Ascending aorta (tissue), 2 donors: ENCODE results near the gene RNF32. TPM values are rescaled to one million over a fixed set of nuclear protein-coding genes. Genes with fewer than 3 reads are reported as not detected.

ENCODE experiments used
- DNase-seq, 2 donors: peaks; one replicate each; pipeline ENCODE4 v3.0.0-alpha.2; 2019; ENCODE audit warnings: low spot score in 2 of 2
- H3K27ac ChIP-seq, 2 donors: fragments of 200-600 bp; sonication (generic); one replicate each; pipeline ENCODE4 v1.5.1; 2016 to 2017; ENCODE audit warnings: mild to moderate bottlenecking in 1 of 2
- H3K27me3 ChIP-seq: fragments of 200-600 bp; sonication (generic); one replicate; pipeline ENCODE4 v1.5.1; 2017
- H3K36me3 ChIP-seq, 2 donors: fragments of 200-600 bp; sonication (generic); one replicate each; pipeline ENCODE4 v1.5.1; 2016
- H3K4me1 ChIP-seq, 2 donors: fragments of 200-600 bp; sonication (generic); one replicate each; pipeline ENCODE4 v1.5.1; 2016 to 2017; ENCODE audit warnings: mild to moderate bottlenecking in 1 of 2
- H3K4me3 ChIP-seq, 2 donors: fragments of 200-600 bp; sonication (generic); one replicate each; pipeline ENCODE4 v1.5.1; 2016 to 2017; ENCODE audit warnings: mild to moderate bottlenecking in 1 of 2
- H3K9me3 ChIP-seq, 2 donors: fragments of 200-600 bp; sonication (generic); one replicate each; pipeline ENCODE4 v1.5.1; 2016
- CTCF ChIP-seq, 3 experiments: fragments of 200-600 bp in 2 of 3; fragments of 450-650 bp in 1 of 3; sonication (generic) in 2 of 3; IDR thresholded peaks; one replicate each; pipeline ENCODE4 v1.5.1; 2016 to 2019; ENCODE audit warnings: antibody characterized with exemption in 3 of 3, mild to moderate bottlenecking in 1 of 3, moderate library complexity in 1 of 3
- intact Hi-C: fragments of 100-400 bp; cut with DNase I; formaldehyde crosslinking; loops from one replicate; pipeline ENCODE4 v1.15.1; 2023
- total RNA-seq: library from RNA; depleted of rRNA; stranded (reverse); fragments of >200 nt; gene quantifications from one replicate; pipeline ENCODE4 v1.1.0, GENCODE V29; 2016

RNF32 gene
- total RNA-seq, 1 donor from 2014 or later: 0.32 TPM

DNA sequence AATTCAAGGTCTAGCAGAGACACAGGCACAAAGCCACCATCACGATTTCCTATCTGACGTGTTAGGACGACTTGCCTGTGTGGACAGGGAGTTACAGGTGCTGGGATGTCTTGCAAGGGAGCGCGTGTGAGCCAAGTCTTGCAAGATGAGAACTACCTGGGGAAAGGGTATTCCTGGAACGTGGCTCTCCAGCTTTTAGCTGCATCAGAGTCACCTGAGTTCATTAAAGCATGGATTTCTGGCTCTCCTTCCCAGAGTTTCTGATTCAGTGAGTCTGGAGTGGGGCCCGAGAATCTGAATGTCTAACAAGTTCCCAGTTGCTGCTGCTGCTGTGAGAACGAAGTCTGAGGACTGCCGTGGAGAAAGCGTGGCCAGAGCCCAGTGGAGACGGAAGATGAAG, 30.0 kb upstream of the RNF32 start:
- no peak for TF ChIP-seq CTCF (IDR thresholded peaks at IDR 0.05)
- no peaks in the 10 kb centered on the region for H3K9me3 ChIP-seq
- H3K27ac ChIP-seq: no peak overlapping the region
- intact Hi-C loops: no loop called here
- no peaks in the 10 kb centered on the region for H3K27me3 ChIP-seq
- DNase-seq: no peak
- H3K36me3 ChIP-seq: no peaks in the 10 kb centered on the region
- no peaks in the 10 kb centered on the region for H3K4me1 ChIP-seq
- no peak overlapping the region for H3K4me3 ChIP-seq

- Histone ChIP-seq H3K9me3 (no peaks in the 10 kb centered on the region), H3K4me3 (no peak overlapping the region), H3K36me3 (no peaks in the 10 kb centered on the region), H3K27me3 (no peaks in the 10 kb centered on the region), H3K27ac (no peak overlapping the region), H3K4me1 (no peaks in the 10 kb centered on the region)
- DNase-seq: no peak
- intact Hi-C loops: no loop called here
- no peak for TF ChIP-seq CTCF (IDR thresholded peaks at IDR 0.05)
Measured at GRCh38 chr7:156611014-156612010, 29.3 kb upstream of the RNF32 start.

DNA sequence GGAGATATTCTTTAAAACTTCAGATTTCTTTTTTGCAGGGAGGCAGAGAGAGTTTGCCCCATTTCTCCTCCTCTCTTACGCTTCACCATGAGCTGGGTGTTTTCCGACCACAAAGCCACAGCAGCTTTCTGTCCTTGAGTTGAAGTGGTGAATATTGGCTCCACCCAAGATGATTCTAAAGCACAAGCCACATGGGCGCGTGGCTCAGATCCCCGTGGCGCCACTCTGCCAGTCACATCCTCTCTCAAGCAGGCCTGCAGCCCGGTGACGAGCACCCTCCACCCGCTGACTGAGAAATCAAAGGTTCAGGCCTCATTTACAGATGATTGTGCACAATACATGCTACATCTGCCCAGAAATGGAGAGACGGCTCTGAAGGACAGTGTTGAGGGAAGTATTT, 27.6 kb upstream of the RNF32 start:
- no peak for DNase-seq
- no peak for TF ChIP-seq CTCF (IDR thresholded peaks at IDR 0.05)
- Histone ChIP-seq H3K4me1 (no peaks in the 10 kb centered on the region), H3K9me3 (no peaks in the 10 kb centered on the region), H3K4me3 (no peak overlapping the region), H3K27me3 (no peaks in the 10 kb centered on the region), H3K36me3 (no peaks in the 10 kb centered on the region), H3K27ac (no peak overlapping the region)
- intact Hi-C loops: no loop called here

DNA sequence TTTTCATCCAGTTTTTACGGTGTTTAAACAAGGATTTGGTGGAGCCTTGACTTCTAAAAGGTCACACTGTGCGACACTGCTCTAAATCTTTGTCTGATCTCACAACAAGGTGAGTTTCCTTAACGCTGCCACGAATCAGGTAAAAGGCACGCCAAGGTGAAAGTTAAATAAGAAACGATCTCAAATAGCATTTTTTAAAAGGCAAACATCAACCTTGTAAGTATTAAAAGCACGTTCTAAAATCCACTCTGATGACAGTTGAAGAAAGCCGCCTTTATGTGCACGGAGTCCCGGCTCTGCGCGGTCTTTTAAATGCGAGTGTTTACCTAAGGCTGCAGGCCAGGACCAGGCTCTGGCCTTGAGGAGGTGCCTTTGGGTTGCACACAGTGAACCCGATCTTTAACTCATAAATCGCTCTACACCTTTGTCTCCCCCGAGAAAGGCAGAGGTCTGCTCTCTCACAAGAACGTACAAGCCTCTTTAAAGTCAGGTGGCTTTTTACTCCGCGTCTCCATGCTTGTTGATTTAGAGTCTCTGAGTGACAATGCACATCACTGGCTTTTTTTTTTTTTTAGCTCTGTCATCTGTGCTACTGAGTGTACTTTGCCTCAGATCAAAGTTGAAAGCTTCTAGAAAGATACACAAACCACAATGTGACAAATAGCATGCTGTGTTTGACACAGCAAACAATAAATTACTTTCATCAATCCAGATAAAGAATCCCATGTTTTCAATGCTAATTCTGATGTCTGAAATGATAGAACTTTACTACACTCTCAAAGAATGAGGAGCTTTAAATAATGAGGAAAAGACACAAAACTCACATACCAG, 25.9 kb upstream of the RNF32 start:
- Histone ChIP-seq H3K27ac (no peak overlapping the region), H3K4me3 (no peak overlapping the region), H3K27me3 (no peaks in the 10 kb centered on the region), H3K36me3 (no peaks in the 10 kb centered on the region), H3K4me1 (no peaks in the 10 kb centered on the region), H3K9me3 (peaks cover 0 to 2% of the 10 kb centered on the region in 2 donors)
- no peak for TF ChIP-seq CTCF (IDR thresholded peaks at IDR 0.05)
- no peak for DNase-seq
- intact Hi-C loops: no loop called here

DNA sequence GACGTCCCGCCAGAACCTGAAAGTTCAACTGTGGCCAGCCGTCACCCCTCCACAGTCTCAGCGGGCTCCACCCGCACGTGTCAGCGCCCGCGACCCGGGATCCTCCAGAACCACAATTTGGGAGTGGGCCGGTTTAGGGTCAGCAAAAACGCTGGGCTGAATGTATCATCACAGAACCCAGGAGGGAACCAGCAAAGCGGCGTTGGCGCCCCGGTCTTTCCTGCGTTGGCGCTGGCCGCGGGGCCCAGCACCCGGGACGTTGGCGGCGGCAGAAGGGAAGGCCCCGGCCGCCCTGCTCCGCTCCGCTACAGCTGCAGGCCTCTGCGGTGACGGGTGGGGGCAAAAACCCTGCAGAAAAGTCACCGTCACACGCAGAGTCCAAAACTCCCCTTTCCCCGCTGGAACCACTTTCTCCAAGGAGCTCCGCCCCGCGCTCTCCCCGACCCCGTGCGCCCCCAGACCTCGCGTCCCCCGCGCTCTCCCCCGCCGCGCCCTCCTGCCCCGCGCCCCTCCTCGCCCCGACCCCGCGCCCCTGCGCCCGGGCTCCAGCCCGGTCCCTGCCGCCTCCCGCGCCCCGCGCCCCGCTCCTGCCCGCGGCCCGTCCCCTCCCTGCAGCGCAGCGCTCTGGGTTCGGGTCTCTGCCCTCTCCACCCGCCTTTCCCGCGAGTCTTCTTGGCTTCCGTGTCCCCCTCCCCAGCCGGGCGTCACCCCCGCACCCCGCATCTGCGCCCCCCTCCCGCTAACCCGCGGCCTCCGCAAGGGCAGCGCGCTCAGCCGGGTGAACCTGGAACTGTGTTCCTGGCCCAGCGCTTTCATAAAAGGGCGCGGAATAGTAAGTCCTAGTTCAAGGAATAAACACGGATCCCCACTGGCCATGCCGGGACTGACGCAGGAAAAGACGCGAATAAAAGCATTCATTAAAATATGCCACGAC, 24.0 kb upstream of the RNF32 start:
- Histone ChIP-seq H3K9me3 (peaks cover 0 to 3% of the 10 kb centered on the region in 2 donors), H3K4me1 (no peaks in the 10 kb centered on the region), H3K4me3 (peak overlapping the region in 1 of 2 donors; percentile 16), H3K36me3 (no peaks in the 10 kb centered on the region), H3K27me3 (no peaks in the 10 kb centered on the region), H3K27ac (no peak overlapping the region)
- no peak for TF ChIP-seq CTCF (IDR thresholded peaks at IDR 0.05)
- intact Hi-C loops: no loop called here
- DNase-seq: no peak
